HG03039 (cell line): ENCODE data around the gene SOX21.

Experiments used
- ATAC-seq: cut with Tn5 transposase; IDR thresholded peaks from one replicate; pipeline ENCODE4 v1.9.1; 2021; ENCODE audit warnings: mild to moderate bottlenecking, moderate library complexity; ENCODE audit not compliant: unreplicated experiment

Gene SOX21

GRCh38 chr13:94709001-94709834 lies 3.1 kb downstream of the SOX21 start:
- ATAC-seq = no peak

GRCh38 chr13:94708031-94708859 lies 4.1 kb downstream of the SOX21 start:
- no peak for ATAC-seq

- no peak for ATAC-seq
These were observed 4.8 kb downstream of the SOX21 start for GRCh38 chr13:94707400-94708021.

- ATAC-seq = no peak
These were observed 5.4 kb downstream of the SOX21 start for GRCh38 chr13:94706843-94707399.

- ATAC-seq = no peak
These were observed 6.1 kb downstream of the SOX21 start for GRCh38 chr13:94706101-94706842.

GRCh38 chr13:94705081-94706030 lies 7.0 kb downstream of the SOX21 start:
- ATAC-seq = no peak

GRCh38 chr13:94704377-94705080 lies 7.8 kb downstream of the SOX21 start:
- no peak for ATAC-seq

GRCh38 chr13:94703721-94704314 lies 8.5 kb downstream of the SOX21 start:
- no peak for ATAC-seq

- no peak for ATAC-seq
These were observed 9.1 kb downstream of the SOX21 start for GRCh38 chr13:94703271-94703670.

GRCh38 chr13:94702181-94703041 lies 9.9 kb downstream of the SOX21 start:
- ATAC-seq = no peak

- no peak for ATAC-seq
These were observed 10.8 kb downstream of the SOX21 start for GRCh38 chr13:94701313-94702180.

- no peak for ATAC-seq
These were observed 11.8 kb downstream of the SOX21 start for GRCh38 chr13:94700536-94700935.

- ATAC-seq = no peak
These were observed 12.3 kb downstream of the SOX21 start for GRCh38 chr13:94700051-94700535.

GRCh38 chr13:94696171-94696570 lies 16.2 kb downstream of the SOX21 start:
- ATAC-seq = no peak

GRCh38 chr13:94692030-94692429 lies 20.3 kb downstream of the SOX21 start:
- no peak for ATAC-seq

- no peak for ATAC-seq
These were observed 28.9 kb downstream of the SOX21 start for GRCh38 chr13:94683409-94683808.
